HCT116 (cell line): ENCODE data around the gene ATP6V1G2.

ENCODE experiments used
- CEBPB ChIP-seq: IDR thresholded peaks from 2 replicates; pipeline ENCODE4 v1.6.1; 2012; ENCODE audit warnings: low read depth
- EZH2 ChIP-seq: fragments of 200-600 bp; sonication (generic); IDR thresholded peaks from 2 replicates; pipeline ENCODE4 v1.6.1; 2017; ENCODE audit warnings: antibody characterized with exemption, mixed run types
- POLR2A ChIP-seq: IDR thresholded peaks from 2 replicates; pipeline ENCODE4 v1.7.0; 2011; ENCODE audit warnings: borderline replicate concordance; ENCODE audit not compliant: insufficient read depth, insufficient read length; ENCODE audit errors: extremely low read depth
- TF ChIP-seq, protein P1 (sequence below), 3 experiments: fragments of 200-600 bp in 1 of 3; sonication (generic) in 1 of 3; IDR thresholded peaks in 2 of 3; conservative IDR thresholded peaks in 1 of 3; 2 replicates each; pipeline ENCODE4 v1.5.1; 2012 to 2017; ENCODE audit warnings: low read depth in 2 of 3, low read length in 2 of 3, antibody characterized with exemption in 1 of 3, borderline replicate concordance in 1 of 3, control low read depth in 1 of 3, mild to moderate bottlenecking in 1 of 3, mixed read lengths in 1 of 3, mixed run types in 1 of 3, moderate library complexity in 1 of 3; ENCODE audit not compliant: insufficient read depth in 1 of 3
- TF ChIP-seq, protein P2 (sequence below): IDR thresholded peaks from 2 replicates; pipeline ENCODE4 v1.6.1; 2012
- TF ChIP-seq, protein P3 (sequence below): IDR thresholded peaks from 2 replicates; pipeline ENCODE4 v1.6.1; 2012; ENCODE audit warnings: low read depth

DNA sequence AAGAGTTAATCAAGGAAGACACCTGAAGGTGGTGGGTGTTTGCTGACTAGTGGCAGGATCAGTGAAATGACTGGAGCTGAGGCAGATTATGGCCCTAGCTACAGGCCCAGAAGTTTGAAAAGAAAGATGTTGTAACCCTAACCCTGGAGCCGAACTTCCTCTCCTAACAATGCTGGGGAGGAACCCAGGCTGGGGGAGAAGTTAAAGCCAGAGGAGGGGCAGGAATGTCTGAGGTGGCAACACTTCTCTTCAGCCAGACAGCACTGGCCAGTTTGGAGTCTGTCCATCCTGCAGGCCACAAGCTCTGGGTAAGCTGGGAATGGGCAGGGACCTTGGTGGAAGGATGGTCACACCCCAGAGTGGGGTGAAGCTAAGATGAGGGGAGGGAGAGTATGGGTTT, 39.6 kb upstream of the ATP6V1G2 start, which contains the start of gene LST1:
- TF ChIP-seq, protein P1, sequence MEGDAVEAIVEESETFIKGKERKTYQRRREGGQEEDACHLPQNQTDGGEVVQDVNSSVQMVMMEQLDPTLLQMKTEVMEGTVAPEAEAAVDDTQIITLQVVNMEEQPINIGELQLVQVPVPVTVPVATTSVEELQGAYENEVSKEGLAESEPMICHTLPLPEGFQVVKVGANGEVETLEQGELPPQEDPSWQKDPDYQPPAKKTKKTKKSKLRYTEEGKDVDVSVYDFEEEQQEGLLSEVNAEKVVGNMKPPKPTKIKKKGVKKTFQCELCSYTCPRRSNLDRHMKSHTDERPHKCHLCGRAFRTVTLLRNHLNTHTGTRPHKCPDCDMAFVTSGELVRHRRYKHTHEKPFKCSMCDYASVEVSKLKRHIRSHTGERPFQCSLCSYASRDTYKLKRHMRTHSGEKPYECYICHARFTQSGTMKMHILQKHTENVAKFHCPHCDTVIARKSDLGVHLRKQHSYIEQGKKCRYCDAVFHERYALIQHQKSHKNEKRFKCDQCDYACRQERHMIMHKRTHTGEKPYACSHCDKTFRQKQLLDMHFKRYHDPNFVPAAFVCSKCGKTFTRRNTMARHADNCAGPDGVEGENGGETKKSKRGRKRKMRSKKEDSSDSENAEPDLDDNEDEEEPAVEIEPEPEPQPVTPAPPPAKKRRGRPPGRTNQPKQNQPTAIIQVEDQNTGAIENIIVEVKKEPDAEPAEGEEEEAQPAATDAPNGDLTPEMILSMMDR (IDR thresholded peaks at IDR 0.05 in 2 of 3, conservative IDR thresholded peaks at IDR 0.05 in 1 of 3; ENCODE audit: borderline replicate concordance in 1 of 3, insufficient read depth in 1 of 3, low read depth in 2 of 3, low read length in 2 of 3), result no peak
- TF ChIP-seq, protein P2, sequence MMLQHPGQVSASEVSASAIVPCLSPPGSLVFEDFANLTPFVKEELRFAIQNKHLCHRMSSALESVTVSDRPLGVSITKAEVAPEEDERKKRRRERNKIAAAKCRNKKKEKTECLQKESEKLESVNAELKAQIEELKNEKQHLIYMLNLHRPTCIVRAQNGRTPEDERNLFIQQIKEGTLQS, result no peak
- TF ChIP-seq POLR2A (no peak), EZH2 (no peak), CEBPB (no peak)
- TF ChIP-seq, protein P3, sequence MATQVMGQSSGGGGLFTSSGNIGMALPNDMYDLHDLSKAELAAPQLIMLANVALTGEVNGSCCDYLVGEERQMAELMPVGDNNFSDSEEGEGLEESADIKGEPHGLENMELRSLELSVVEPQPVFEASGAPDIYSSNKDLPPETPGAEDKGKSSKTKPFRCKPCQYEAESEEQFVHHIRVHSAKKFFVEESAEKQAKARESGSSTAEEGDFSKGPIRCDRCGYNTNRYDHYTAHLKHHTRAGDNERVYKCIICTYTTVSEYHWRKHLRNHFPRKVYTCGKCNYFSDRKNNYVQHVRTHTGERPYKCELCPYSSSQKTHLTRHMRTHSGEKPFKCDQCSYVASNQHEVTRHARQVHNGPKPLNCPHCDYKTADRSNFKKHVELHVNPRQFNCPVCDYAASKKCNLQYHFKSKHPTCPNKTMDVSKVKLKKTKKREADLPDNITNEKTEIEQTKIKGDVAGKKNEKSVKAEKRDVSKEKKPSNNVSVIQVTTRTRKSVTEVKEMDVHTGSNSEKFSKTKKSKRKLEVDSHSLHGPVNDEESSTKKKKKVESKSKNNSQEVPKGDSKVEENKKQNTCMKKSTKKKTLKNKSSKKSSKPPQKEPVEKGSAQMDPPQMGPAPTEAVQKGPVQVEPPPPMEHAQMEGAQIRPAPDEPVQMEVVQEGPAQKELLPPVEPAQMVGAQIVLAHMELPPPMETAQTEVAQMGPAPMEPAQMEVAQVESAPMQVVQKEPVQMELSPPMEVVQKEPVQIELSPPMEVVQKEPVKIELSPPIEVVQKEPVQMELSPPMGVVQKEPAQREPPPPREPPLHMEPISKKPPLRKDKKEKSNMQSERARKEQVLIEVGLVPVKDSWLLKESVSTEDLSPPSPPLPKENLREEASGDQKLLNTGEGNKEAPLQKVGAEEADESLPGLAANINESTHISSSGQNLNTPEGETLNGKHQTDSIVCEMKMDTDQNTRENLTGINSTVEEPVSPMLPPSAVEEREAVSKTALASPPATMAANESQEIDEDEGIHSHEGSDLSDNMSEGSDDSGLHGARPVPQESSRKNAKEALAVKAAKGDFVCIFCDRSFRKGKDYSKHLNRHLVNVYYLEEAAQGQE, result no peak
